Mesothelial cell of epicardium (in vitro differentiated cells): Measurements from ENCODE around the gene PIGL. TPM values are rescaled to one million over a fixed set of nuclear protein-coding genes. Genes with fewer than 3 reads are reported as not detected.

ENCODE experiments used
- DNase-seq, 2 experiments: peaks; one replicate each; pipeline ENCODE4 v3.0.0; 2021; ENCODE audit warnings: low spot score in 2 of 2; ENCODE audit not compliant: unreplicated experiment in 2 of 2
- H3K27ac Mint-ChIP-seq: 2 replicates; pipeline ENCODE4 v1.8.0; 2021; ENCODE audit warnings: mixed read lengths
- H3K27me3 Mint-ChIP-seq: 2 replicates; pipeline ENCODE4 v1.8.0; 2021; ENCODE audit warnings: low read depth, mixed read lengths
- H3K36me3 Mint-ChIP-seq: 2 replicates; pipeline ENCODE4 v1.8.0; 2021; ENCODE audit warnings: mixed read lengths
- H3K4me1 Mint-ChIP-seq: 2 replicates; pipeline ENCODE4 v1.8.0; 2021; ENCODE audit warnings: mixed read lengths
- H3K4me3 Mint-ChIP-seq: 2 replicates; pipeline ENCODE4 v1.8.0; 2021; ENCODE audit warnings: mild to moderate bottlenecking, moderate library complexity, mixed read lengths
- H3K9me3 Mint-ChIP-seq: 2 replicates; pipeline ENCODE4 v1.8.0; 2021; ENCODE audit warnings: mixed read lengths
- CTCF ChIP-seq: fragments of 200-600 bp; sonication (generic); IDR thresholded peaks from one replicate; pipeline ENCODE4 v1.5.0; 2021; ENCODE audit warnings: antibody characterized with exemption; ENCODE audit not compliant: unreplicated experiment
- total RNA-seq: library from RNA; stranded (reverse); gene quantifications from 3 replicates; pipeline ENCODE4 v1.2.1, GENCODE V29; 2021

Gene PIGL
- total RNA-seq, 1 donor from 2014 or later, result 69.4 TPM

GRCh38 chr17:16272111-16272840 is 55.3 kb downstream of the PIGL start:
- Mint-ChIP-seq H3K27me3 (no peaks in the 10 kb centered on the region), H3K9me3 (peaks cover 19% of the 10 kb centered on the region)

GRCh38 chr17:16273499-16273898 is 56.5 kb downstream of the PIGL start:
- no peak for DNase-seq
- H3K4me1 Mint-ChIP-seq, result no peaks in the 10 kb centered on the region
- H3K27me3 Mint-ChIP-seq, result no peaks in the 10 kb centered on the region
- H3K9me3 Mint-ChIP-seq, result peaks cover 25% of the 10 kb centered on the region
- H3K27ac Mint-ChIP-seq, result no peak overlapping the region
- TF ChIP-seq CTCF, result no peak
- peaks cover 14% of the 10 kb centered on the region for H3K36me3 Mint-ChIP-seq
- H3K4me3 Mint-ChIP-seq, result no peak overlapping the region

More at GRCh38 chr17:16272111-16272840, 55.3 kb downstream of the PIGL start:
- TF ChIP-seq CTCF, result no peak
- peaks cover 11% of the 10 kb centered on the region for H3K36me3 Mint-ChIP-seq
- H3K4me1 Mint-ChIP-seq, result no peaks in the 10 kb centered on the region
- no peak for DNase-seq
- no peak overlapping the region for H3K27ac Mint-ChIP-seq
- no peak overlapping the region for H3K4me3 Mint-ChIP-seq

- Mint-ChIP-seq H3K36me3 (peaks cover 18% of the 10 kb centered on the region), H3K4me1 (no peaks in the 10 kb centered on the region), H3K4me3 (no peak overlapping the region), H3K9me3 (peaks cover 29% of the 10 kb centered on the region), H3K27ac (no peak overlapping the region), H3K27me3 (no peaks in the 10 kb centered on the region)
- no peak for TF ChIP-seq CTCF
- no peak for DNase-seq
These were observed 56.9 kb downstream of the PIGL start for GRCh38 chr17:16273929-16274339.

GRCh38 chr17:16275024-16275423 is 58.0 kb downstream of the PIGL start:
- H3K4me3 Mint-ChIP-seq, result no peak overlapping the region
- no peaks in the 10 kb centered on the region for H3K27me3 Mint-ChIP-seq
- H3K36me3 Mint-ChIP-seq, result peaks cover 25% of the 10 kb centered on the region
- no peak for TF ChIP-seq CTCF
- H3K9me3 Mint-ChIP-seq, result peaks cover 31% of the 10 kb centered on the region
- no peak overlapping the region for H3K27ac Mint-ChIP-seq
- DNase-seq, result no peak
- H3K4me1 Mint-ChIP-seq, result no peaks in the 10 kb centered on the region

- peaks cover 4% of the 10 kb centered on the region for H3K4me1 Mint-ChIP-seq
- peaks cover 31% of the 10 kb centered on the region for H3K9me3 Mint-ChIP-seq
- DNase-seq, result no peak
- TF ChIP-seq CTCF, result no peak
- no peak overlapping the region for H3K27ac Mint-ChIP-seq
- H3K36me3 Mint-ChIP-seq, result peaks cover 25% of the 10 kb centered on the region
- no peak overlapping the region for H3K4me3 Mint-ChIP-seq
- H3K27me3 Mint-ChIP-seq, result no peaks in the 10 kb centered on the region
These were observed 60.2 kb downstream of the PIGL start for GRCh38 chr17:16277163-16277562.
